BLaER1 treated with 17β-estradiol and CSF1 and Interleukin-3, amounts not matched to agents 10 nM and 100 nM (cell line): Measurements from ENCODE around the gene RAB15.
A peak's percentile ranks its signal among the peaks of the same experiment; 100 is the strongest.

Source experiments
- H3K27ac ChIP-seq, 11 experiments: shearing (Covaris generic); formaldehyde crosslinking; 2 replicates each; pipeline ENCODE4 v1.8.1; 2022
- H3K27me3 ChIP-seq, 11 experiments: shearing (Covaris generic); formaldehyde crosslinking; 2 replicates each; pipeline ENCODE4 v1.8.1; 2022
- H3K36me3 ChIP-seq, 11 experiments: shearing (Covaris generic); formaldehyde crosslinking; 2 replicates each; pipeline ENCODE4 v1.8.1; 2022
- H3K4me1 ChIP-seq, 10 experiments: shearing (Covaris generic); formaldehyde crosslinking; 2 replicates each; pipeline ENCODE4 v1.8.1; 2022
- H3K4me2 ChIP-seq, 11 experiments: shearing (Covaris generic); formaldehyde crosslinking; 2 replicates each; pipeline ENCODE4 v1.8.1; 2022
- H3K4me3 ChIP-seq, 10 experiments: shearing (Covaris generic); formaldehyde crosslinking; 2 replicates each; pipeline ENCODE4 v1.8.1; 2022
- H3K9ac ChIP-seq, 11 experiments: shearing (Covaris generic); formaldehyde crosslinking; 2 replicates each; pipeline ENCODE4 v1.8.1; 2022
- H3K9me3 ChIP-seq, 11 experiments: shearing (Covaris generic); formaldehyde crosslinking; replicated peaks in 1 of 11; 2 replicates each; pipeline ENCODE4 v1.8.1; 2022
- H4K20me1 ChIP-seq, 11 experiments: shearing (Covaris generic); formaldehyde crosslinking; 2 replicates each; pipeline ENCODE4 v1.8.1; 2022
- Cebpa-rat ChIP-seq, 11 experiments: shearing (Covaris generic); IDR thresholded peaks; 2 replicates each; pipeline ENCODE4 v1.8.1; 2022

Gene RAB15

GRCh38 chr14:65006261-65006721, 34.2 kb upstream of the RAB15 start:
- no peaks in the 10 kb centered on the region for H3K27me3 ChIP-seq
- no peaks in the 10 kb centered on the region for H4K20me1 ChIP-seq
- no peaks in the 10 kb centered on the region for H3K9me3 ChIP-seq
- peaks cover 17 to 63% (median 44%) of the 10 kb centered on the region in 11 experiments; a peak in 20 of 22 replicates for H3K36me3 ChIP-seq
- peak overlapping the region in 1 of 11 experiments; percentile 4; a peak in 1 of 22 replicates for H3K4me2 ChIP-seq
- peaks cover 0 to 20% (median 9%) of the 10 kb centered on the region in 10 experiments; a peak in 11 of 20 replicates for H3K4me1 ChIP-seq
- no peak for TF ChIP-seq Cebpa-rat (IDR thresholded peaks at IDR 0.05)
- H3K27ac ChIP-seq, result no peak overlapping the region
- no peak overlapping the region for H3K9ac ChIP-seq
- H3K4me3 ChIP-seq, result no peak overlapping the region

GRCh38 chr14:65003394-65003793, 31.3 kb upstream of the RAB15 start:
- Histone ChIP-seq H3K27me3 (no peaks in the 10 kb centered on the region), H3K4me1 (peaks cover 0 to 26% (median 9%) of the 10 kb centered on the region in 10 experiments; a peak in 11 of 20 replicates), H3K27ac (peak overlapping the region in 2 of 11 experiments; percentile 16 to 49; a peak in 2 of 22 replicates), H4K20me1 (no peaks in the 10 kb centered on the region), H3K4me3 (no peak overlapping the region), H3K4me2 (no peak overlapping the region; a peak in 1 of 22 replicates), H3K9me3 (no peaks in the 10 kb centered on the region), H3K9ac (no peak overlapping the region), H3K36me3 (peaks cover under 1 to 35% (median 19%) of the 10 kb centered on the region in 11 experiments; a peak in 16 of 22 replicates)
- no peak for TF ChIP-seq Cebpa-rat (IDR thresholded peaks at IDR 0.05)

GRCh38 chr14:65002586-65003210, 30.6 kb upstream of the RAB15 start:
- no peaks in the 10 kb centered on the region for H3K9me3 ChIP-seq
- peaks cover 0 to 30% (median 16%) of the 10 kb centered on the region in 11 experiments; a peak in 13 of 22 replicates for H3K36me3 ChIP-seq
- H3K9ac ChIP-seq, result no peak overlapping the region
- H3K27ac ChIP-seq, result peak overlapping the region in 5 of 11 experiments; percentile 12 to 49 (median 16); a peak in 6 of 22 replicates
- H3K4me1 ChIP-seq, result peaks cover 0 to 27% (median 9%) of the 10 kb centered on the region in 10 experiments; a peak in 11 of 20 replicates
- no peaks in the 10 kb centered on the region for H3K27me3 ChIP-seq
- H3K4me2 ChIP-seq, result peak overlapping the region in 4 of 11 experiments; percentile 2 to 23 (median 12); a peak in 5 of 22 replicates
- no peak overlapping the region for H3K4me3 ChIP-seq
- no peaks in the 10 kb centered on the region for H4K20me1 ChIP-seq
- no peak for TF ChIP-seq Cebpa-rat (IDR thresholded peaks at IDR 0.05)

GRCh38 chr14:65001723-65002122, 29.6 kb upstream of the RAB15 start:
- Histone ChIP-seq H3K27ac (no peak overlapping the region), H3K27me3 (no peaks in the 10 kb centered on the region), H3K36me3 (peaks cover 0 to 27% (median 15%) of the 10 kb centered on the region in 11 experiments; a peak in 13 of 22 replicates), H3K9me3 (no peaks in the 10 kb centered on the region), H3K9ac (no peak overlapping the region), H3K4me1 (peaks cover 0 to 26% (median 9%) of the 10 kb centered on the region in 10 experiments; a peak in 11 of 20 replicates), H3K4me2 (no peak overlapping the region), H3K4me3 (no peak overlapping the region), H4K20me1 (no peaks in the 10 kb centered on the region)
- no peak for TF ChIP-seq Cebpa-rat (IDR thresholded peaks at IDR 0.05)

GRCh38 chr14:65000898-65001591, 28.9 kb upstream of the RAB15 start:
- TF ChIP-seq Cebpa-rat (IDR thresholded peaks at IDR 0.05), result no peak
- Histone ChIP-seq H3K9me3 (no peaks in the 10 kb centered on the region), H3K4me2 (no peak overlapping the region), H3K4me1 (peaks cover 0 to 21% (median 7%) of the 10 kb centered on the region in 10 experiments; a peak in 11 of 20 replicates), H3K4me3 (no peak overlapping the region), H3K27me3 (no peaks in the 10 kb centered on the region), H4K20me1 (no peaks in the 10 kb centered on the region), H3K9ac (no peak overlapping the region), H3K36me3 (peaks cover 0 to 20% (median 11%) of the 10 kb centered on the region in 11 experiments; a peak in 13 of 22 replicates), H3K27ac (no peak overlapping the region)

GRCh38 chr14:64998455-64998931, 26.4 kb upstream of the RAB15 start:
- Histone ChIP-seq H4K20me1 (no peaks in the 10 kb centered on the region), H3K9ac (no peak overlapping the region), H3K4me1 (peaks cover 0 to 35% (median 16%) of the 10 kb centered on the region in 10 experiments; a peak in 14 of 20 replicates), H3K9me3 (no peaks in the 10 kb centered on the region), H3K4me3 (no peak overlapping the region), H3K4me2 (peak overlapping the region in 2 of 11 experiments; percentile 6 to 7; a peak in 1 of 22 replicates), H3K36me3 (0 out of 22 replicates have a peak, but pooled peaks cover 0 to 5% (median 0%) of the 10 kb centered on the region in 11 experiments), H3K27me3 (no peaks in the 10 kb centered on the region), H3K27ac (no peak overlapping the region)
- no peak for TF ChIP-seq Cebpa-rat (IDR thresholded peaks at IDR 0.05)

GRCh38 chr14:64997108-64997794, 25.1 kb upstream of the RAB15 start:
- Histone ChIP-seq H3K27me3 (no peaks in the 10 kb centered on the region), H3K36me3 (peaks cover 0 to 9% (median 0%) of the 10 kb centered on the region in 11 experiments; a peak in 2 of 22 replicates), H4K20me1 (no peaks in the 10 kb centered on the region), H3K27ac (no peak overlapping the region), H3K4me1 (peaks cover 0 to 37% (median 21%) of the 10 kb centered on the region in 10 experiments; a peak in 16 of 20 replicates), H3K9ac (no peak overlapping the region), H3K9me3 (no peaks in the 10 kb centered on the region), H3K4me2 (no peak overlapping the region), H3K4me3 (no peak overlapping the region)
- no peak for TF ChIP-seq Cebpa-rat (IDR thresholded peaks at IDR 0.05)

- no peak overlapping the region for H3K27ac ChIP-seq
- no peak overlapping the region for H3K9ac ChIP-seq
- H3K9me3 ChIP-seq, result no peaks in the 10 kb centered on the region
- H3K36me3 ChIP-seq, result peaks cover 0 to 9% (median 2%) of the 10 kb centered on the region in 11 experiments; a peak in 3 of 22 replicates
- no peaks in the 10 kb centered on the region for H4K20me1 ChIP-seq
- no peaks in the 10 kb centered on the region for H3K27me3 ChIP-seq
- H3K4me2 ChIP-seq, result no peak overlapping the region
- H3K4me3 ChIP-seq, result no peak overlapping the region
- H3K4me1 ChIP-seq, result peaks cover 5 to 49% (median 30%) of the 10 kb centered on the region in 10 experiments
- TF ChIP-seq Cebpa-rat (IDR thresholded peaks at IDR 0.05), result no peak
Observed at GRCh38 chr14:64995291-64995690, 23.2 kb upstream of the RAB15 start.
